CD4-positive, alpha-beta T cell treated with Interleukin-4 for 4 hours (primary cell): ENCODE data around the gene ADAP1.
"Not testable (repeated sequence)": the region's sequence is repeated elsewhere in the genome, so short reads cannot be mapped to it uniquely, and the experiment has no call there.

Source experiments
- DNase-seq: peaks from one replicate; pipeline ENCODE4 v3.0.0-alpha.2; 2020

Gene ADAP1

GRCh38 chr7:935874-936385 is 18.6 kb downstream of the ADAP1 start:
- no peak for DNase-seq

GRCh38 chr7:935164-935873 is 19.2 kb downstream of the ADAP1 start:
- DNase-seq: no peak

GRCh38 chr7:934469-935163 is 19.9 kb downstream of the ADAP1 start:
- DNase-seq: no peak

- DNase-seq: no peak
Observed at GRCh38 chr7:932651-932975, 21.9 kb downstream of the ADAP1 start.

- no peak for DNase-seq
Observed at GRCh38 chr7:931871-932650, 22.4 kb downstream of the ADAP1 start.

- no peak for DNase-seq
Observed at GRCh38 chr7:930975-931758, 23.3 kb downstream of the ADAP1 start.

GRCh38 chr7:929311-929711 is 25.2 kb downstream of the ADAP1 start:
- DNase-seq: no peak

GRCh38 chr7:927031-927671 is 27.3 kb downstream of the ADAP1 start:
- no peak for DNase-seq

- no peak for DNase-seq
Observed at GRCh38 chr7:926061-927030, 28.1 kb downstream of the ADAP1 start.

- peak; percentile 81 for DNase-seq
Observed at GRCh38 chr7:925601-926000, 28.9 kb downstream of the ADAP1 start.

- DNase-seq: peak; percentile 60
Observed at GRCh38 chr7:924541-925231, 29.8 kb downstream of the ADAP1 start.

GRCh38 chr7:924042-924441 is 30.4 kb downstream of the ADAP1 start:
- DNase-seq: not testable (repeated sequence)

GRCh38 chr7:923108-924041 is 31.1 kb downstream of the ADAP1 start:
- DNase-seq: peak; percentile 95

- DNase-seq: peak; percentile 43
Observed at GRCh38 chr7:922334-923107, 32.0 kb downstream of the ADAP1 start.

GRCh38 chr7:921581-922333 is 32.7 kb downstream of the ADAP1 start:
- no peak for DNase-seq

GRCh38 chr7:921071-921461 is 33.4 kb downstream of the ADAP1 start:
- no peak for DNase-seq

- DNase-seq: no peak
Observed at GRCh38 chr7:920351-921070, 34.0 kb downstream of the ADAP1 start.
